ENCODE measurements around the gene SLC25A21.
"Not testable (repeated sequence)": the region's sequence is repeated elsewhere in the genome, so short reads cannot be mapped to it uniquely, and the experiment has no call there.

Gene SLC25A21

GRCh38 chr14:37170993-37171392 is 1.4 kb downstream of the SLC25A21 start:
- no peak for DNase-seq
- Mint-ChIP-seq H3K27me3 (peaks cover 14% of the 10 kb centered on the region), H3K4me1 (no peaks in the 10 kb centered on the region), H3K27ac (no peak overlapping the region), H3K9me3 (peaks cover 2% of the 10 kb centered on the region), H3K36me3 (no peaks in the 10 kb centered on the region), H3K4me3 (no peak overlapping the region)
- CTCF ChIA-PET, result no interaction called here

- Mint-ChIP-seq H3K27ac (no peak overlapping the region), H3K36me3 (no peaks in the 10 kb centered on the region), H3K4me3 (no peak overlapping the region), H3K9me3 (peaks cover 2% of the 10 kb centered on the region), H3K27me3 (peaks cover 14% of the 10 kb centered on the region), H3K4me1 (no peaks in the 10 kb centered on the region)
- no peak for DNase-seq
- CTCF ChIA-PET, result no interaction called here
These were observed 2.2 kb downstream of the SLC25A21 start for GRCh38 chr14:37170237-37170636.

GRCh38 chr14:37168721-37169120 is 3.7 kb downstream of the SLC25A21 start:
- no peaks in the 10 kb centered on the region for H3K36me3 Mint-ChIP-seq
- DNase-seq, result no peak
- no peak overlapping the region for H3K27ac Mint-ChIP-seq
- H3K4me1 Mint-ChIP-seq, result no peaks in the 10 kb centered on the region
- H3K9me3 Mint-ChIP-seq, result peaks cover 2% of the 10 kb centered on the region
- H3K4me3 Mint-ChIP-seq, result no peak overlapping the region
- peaks cover 14% of the 10 kb centered on the region for H3K27me3 Mint-ChIP-seq
- CTCF ChIA-PET, result no interaction called here

GRCh38 chr14:37167151-37168047 is 5.0 kb downstream of the SLC25A21 start:
- Mint-ChIP-seq H3K4me3 (no peak overlapping the region), H3K9me3 (peaks cover 3% of the 10 kb centered on the region), H3K27ac (no peak overlapping the region), H3K4me1 (no peaks in the 10 kb centered on the region), H3K36me3 (no peaks in the 10 kb centered on the region), H3K27me3 (peaks cover 11% of the 10 kb centered on the region)
- CTCF ChIA-PET, result no interaction called here
- no peak for DNase-seq

GRCh38 chr14:37165794-37166193 is 6.6 kb downstream of the SLC25A21 start:
- CTCF ChIA-PET, result interaction anchor here (1.0 kb wide), 1 partner anchor 14 kb away, joined by 3 read pairs; no protein-coding TSS in a partner anchor
- H3K9me3 Mint-ChIP-seq, result peaks cover 5% of the 10 kb centered on the region
- peaks cover 2% of the 10 kb centered on the region for H3K27me3 Mint-ChIP-seq
- no peaks in the 10 kb centered on the region for H3K36me3 Mint-ChIP-seq
- DNase-seq, result no peak
- no peak overlapping the region for H3K27ac Mint-ChIP-seq
- H3K4me1 Mint-ChIP-seq, result no peaks in the 10 kb centered on the region
- no peak overlapping the region for H3K4me3 Mint-ChIP-seq

- H3K27me3 Mint-ChIP-seq, DNase-seq, H3K36me3 Mint-ChIP-seq, CTCF ChIA-PET, H3K4me3 Mint-ChIP-seq, H3K27ac Mint-ChIP-seq, H3K4me1 Mint-ChIP-seq, H3K9me3 Mint-ChIP-seq: not testable (repeated sequence)
These were observed 10.1 kb downstream of the SLC25A21 start for GRCh38 chr14:37162307-37162706.

GRCh38 chr14:37157987-37158386 is 14.4 kb downstream of the SLC25A21 start:
- Mint-ChIP-seq H3K27ac (no peak overlapping the region), H3K4me1 (no peaks in the 10 kb centered on the region), H3K9me3 (peaks cover 5% of the 10 kb centered on the region), H3K27me3 (no peaks in the 10 kb centered on the region), H3K4me3 (no peak overlapping the region), H3K36me3 (no peaks in the 10 kb centered on the region)
- CTCF ChIA-PET, result no interaction called here
- no peak for DNase-seq

- no peak overlapping the region for H3K4me3 Mint-ChIP-seq
- CTCF ChIA-PET, result no interaction called here
These were observed 18.9 kb downstream of the SLC25A21 start for GRCh38 chr14:37153483-37153882.

GRCh38 chr14:37153005-37153404 is 19.4 kb downstream of the SLC25A21 start:
- no peaks in the 10 kb centered on the region for H3K36me3 Mint-ChIP-seq
- H3K27me3 Mint-ChIP-seq, result no peaks in the 10 kb centered on the region
- no peak for DNase-seq
- CTCF ChIA-PET, result no interaction called here
- no peaks in the 10 kb centered on the region for H3K4me1 Mint-ChIP-seq
- no peak overlapping the region for H3K27ac Mint-ChIP-seq
- no peak overlapping the region for H3K4me3 Mint-ChIP-seq
- peaks cover 1% of the 10 kb centered on the region for H3K9me3 Mint-ChIP-seq

More at GRCh38 chr14:37153483-37153882, 18.9 kb downstream of the SLC25A21 start:
- Mint-ChIP-seq H3K4me1 (no peaks in the 10 kb centered on the region), H3K27ac (no peak overlapping the region), H3K9me3 (peaks cover 1% of the 10 kb centered on the region), H3K27me3 (no peaks in the 10 kb centered on the region), H3K36me3 (no peaks in the 10 kb centered on the region)
- DNase-seq, result no peak

GRCh38 chr14:37150414-37150813 is 22.0 kb downstream of the SLC25A21 start:
- Mint-ChIP-seq H3K4me3 (no peak overlapping the region), H3K36me3 (no peaks in the 10 kb centered on the region), H3K9me3 (peaks cover 1% of the 10 kb centered on the region), H3K27ac (no peak overlapping the region), H3K27me3 (no peaks in the 10 kb centered on the region), H3K4me1 (no peaks in the 10 kb centered on the region)
- DNase-seq, result no peak
- CTCF ChIA-PET, result interaction anchor here (1.0 kb wide), 1 partner anchor 10 kb away, joined by 3 read pairs; no protein-coding TSS in a partner anchor

GRCh38 chr14:37147310-37147880 is 25.0 kb downstream of the SLC25A21 start:
- H3K4me1 Mint-ChIP-seq, result no peaks in the 10 kb centered on the region
- CTCF ChIA-PET, result no interaction called here
- no peaks in the 10 kb centered on the region for H3K36me3 Mint-ChIP-seq
- no peaks in the 10 kb centered on the region for H3K9me3 Mint-ChIP-seq
- H3K4me3 Mint-ChIP-seq, result no peak overlapping the region
- H3K27ac Mint-ChIP-seq, result no peak overlapping the region
- no peaks in the 10 kb centered on the region for H3K27me3 Mint-ChIP-seq
- no peak for DNase-seq

GRCh38 chr14:37146438-37146837 is 26.0 kb downstream of the SLC25A21 start:
- H3K36me3 Mint-ChIP-seq, H3K27me3 Mint-ChIP-seq, H3K27ac Mint-ChIP-seq, H3K4me3 Mint-ChIP-seq, H3K4me1 Mint-ChIP-seq, CTCF ChIA-PET, H3K9me3 Mint-ChIP-seq, DNase-seq: not testable (repeated sequence)

GRCh38 chr14:37145395-37145794 is 27.0 kb downstream of the SLC25A21 start:
- H3K27me3 Mint-ChIP-seq, result no peaks in the 10 kb centered on the region
- no peak overlapping the region for H3K27ac Mint-ChIP-seq
- CTCF ChIA-PET, result no interaction called here
- H3K4me1 Mint-ChIP-seq, result no peaks in the 10 kb centered on the region
- DNase-seq, result no peak
- H3K9me3 Mint-ChIP-seq, result no peaks in the 10 kb centered on the region
- H3K4me3 Mint-ChIP-seq, result no peak overlapping the region
- H3K36me3 Mint-ChIP-seq, result no peaks in the 10 kb centered on the region

- DNase-seq, result no peak
- Mint-ChIP-seq H3K4me3 (no peak overlapping the region), H3K27ac (no peak overlapping the region), H3K9me3 (no peaks in the 10 kb centered on the region), H3K27me3 (no peaks in the 10 kb centered on the region), H3K4me1 (no peaks in the 10 kb centered on the region), H3K36me3 (no peaks in the 10 kb centered on the region)
- CTCF ChIA-PET, result no interaction called here
These were observed 27.6 kb downstream of the SLC25A21 start for GRCh38 chr14:37144729-37145363.

GRCh38 chr14:37143475-37143874 is 28.9 kb downstream of the SLC25A21 start:
- Mint-ChIP-seq H3K4me1 (no peaks in the 10 kb centered on the region), H3K27ac (no peak overlapping the region), H3K4me3 (no peak overlapping the region), H3K27me3 (no peaks in the 10 kb centered on the region), H3K9me3 (no peaks in the 10 kb centered on the region), H3K36me3 (no peaks in the 10 kb centered on the region)
- DNase-seq, result no peak
- CTCF ChIA-PET, result no interaction called here
